Uterus (tissue), 4 donors: ENCODE results near the gene RNF123. TPM values are rescaled to one million over a fixed set of nuclear protein-coding genes. Genes with fewer than 3 reads are reported as not detected.

Experiments used
- DNase-seq, 2 donors: peaks; one replicate each; pipeline ENCODE4 v3.0.0-alpha.2; 2019 to 2020
- H3K27ac ChIP-seq, 2 donors: fragments of 200-600 bp; sonication (generic); 1 replicate in 1 of 2; 2 replicates in 1 of 2; pipeline ENCODE4 v1.5.1; 2016 to 2018
- H3K27me3 ChIP-seq, 2 donors: fragments of 200-600 bp; sonication (generic); one replicate each; pipeline ENCODE4 v1.5.1; 2018 to 2019; ENCODE audit warnings: control low read depth in 1 of 2
- H3K36me3 ChIP-seq, 2 donors: fragments of 200-600 bp; sonication (generic); one replicate each; pipeline ENCODE4 v1.5.1; 2019; ENCODE audit warnings: control low read depth in 1 of 2
- H3K4me1 ChIP-seq, 2 donors: fragments of 200-600 bp; sonication (generic); one replicate each; pipeline ENCODE4 v1.5.1; 2018 to 2019; ENCODE audit warnings: control low read depth in 1 of 2
- H3K4me3 ChIP-seq, 2 donors: fragments of 200-600 bp; sonication (generic); 1 replicate in 1 of 2; 2 replicates in 1 of 2; pipeline ENCODE4 v1.5.1; 2018 to 2019; ENCODE audit warnings: mild to moderate bottlenecking in 1 of 2
- H3K9me3 ChIP-seq, 2 donors: fragments of 200-600 bp; sonication (generic); one replicate each; pipeline ENCODE4 v1.5.1; 2019; ENCODE audit warnings: control low read depth in 1 of 2
- CTCF ChIP-seq, 4 experiments: fragments of 200-600 bp in 2 of 4; fragments of 450-650 bp in 2 of 4; sonication (generic) in 2 of 4; IDR thresholded peaks; one replicate each; pipeline ENCODE4 v1.5.1; 2016 to 2019; ENCODE audit warnings: antibody characterized with exemption in 4 of 4, mild to moderate bottlenecking in 2 of 4, moderate library complexity in 1 of 4
- POLR2A ChIP-seq, 2 donors: fragments of 450-650 bp; IDR thresholded peaks; one replicate each; pipeline ENCODE4 v1.6.1; 2016; ENCODE audit warnings: antibody characterized with exemption in 2 of 2, mild to moderate bottlenecking in 1 of 2, moderate library complexity in 1 of 2
- intact Hi-C: fragments of 100-400 bp; cut with DNase I; formaldehyde crosslinking; loops from one replicate; pipeline ENCODE4 v1.15.1; 2023; ENCODE audit warnings: low total_unique reads
- total RNA-seq, 4 donors: library from RNA; depleted of rRNA in 3 of 4; stranded (reverse); fragments of >200 nt in 3 of 4; gene quantifications; one replicate each; pipeline versions ENCODE4 v1.1.0 to v1.2.4, GENCODE V29; 2014 to 2023
- donor health status: DM: yes; HTN: yes; CAD: no.

RNF123 gene
- total RNA-seq, 4 donors from 2014 or later, result 10.9 to 47.3 (median 25.3) TPM

- Histone ChIP-seq H3K27ac (no peak overlapping the region), H3K4me3 (no peak overlapping the region), H3K36me3 (no peaks in the 10 kb centered on the region), H3K4me1 (peaks cover 0 to 6% of the 10 kb centered on the region in 2 donors), H3K27me3 (no peaks in the 10 kb centered on the region), H3K9me3 (no peaks in the 10 kb centered on the region)
- intact Hi-C loops, result no loop called here
- TF ChIP-seq POLR2A (IDR thresholded peaks at IDR 0.05) (no peak), CTCF (IDR thresholded peaks at IDR 0.05) (no peak)
- DNase-seq, result no peak
Observed at GRCh38 chr3:49754536-49754935, 65.2 kb downstream of the RNF123 start.

GRCh38 chr3:49756036-49756435, 66.7 kb downstream of the RNF123 start:
- Histone ChIP-seq H3K9me3 (no peaks in the 10 kb centered on the region), H3K4me1 (peaks cover 0 to 6% of the 10 kb centered on the region in 2 donors), H3K4me3 (no peak overlapping the region), H3K36me3 (no peaks in the 10 kb centered on the region), H3K27ac (no peak overlapping the region), H3K27me3 (no peaks in the 10 kb centered on the region)
- TF ChIP-seq CTCF (IDR thresholded peaks at IDR 0.05) (no peak), POLR2A (IDR thresholded peaks at IDR 0.05) (no peak)
- no peak for DNase-seq
- intact Hi-C loops, result no loop called here

- TF ChIP-seq CTCF (IDR thresholded peaks at IDR 0.05), result no peak
- TF ChIP-seq POLR2A (IDR thresholded peaks at IDR 0.05), result no peak
Observed at GRCh38 chr3:49757197-49757596, 67.8 kb downstream of the RNF123 start.

GRCh38 chr3:49759226-49759625, 69.9 kb downstream of the RNF123 start:
- Histone ChIP-seq H3K4me1 (peaks cover 0 to 6% of the 10 kb centered on the region in 2 donors), H3K36me3 (no peaks in the 10 kb centered on the region), H3K9me3 (no peaks in the 10 kb centered on the region), H3K27me3 (no peaks in the 10 kb centered on the region), H3K4me3 (no peak overlapping the region), H3K27ac (no peak overlapping the region)
- DNase-seq, result peak; percentile 24
- intact Hi-C loops, result no loop called here
- TF ChIP-seq POLR2A (IDR thresholded peaks at IDR 0.05), result no peak
- no peak for TF ChIP-seq CTCF (IDR thresholded peaks at IDR 0.05)

More at GRCh38 chr3:49757197-49757596, 67.8 kb downstream of the RNF123 start:
- intact Hi-C loops, result no loop called here
- no peak overlapping the region for H3K4me3 ChIP-seq
- H3K36me3 ChIP-seq, result no peaks in the 10 kb centered on the region
- no peak overlapping the region for H3K27ac ChIP-seq
- peaks cover 0 to 6% of the 10 kb centered on the region in 2 donors for H3K4me1 ChIP-seq
- H3K27me3 ChIP-seq, result no peaks in the 10 kb centered on the region
- no peak for DNase-seq
- H3K9me3 ChIP-seq, result no peaks in the 10 kb centered on the region

GRCh38 chr3:49761661-49762060, 72.3 kb downstream of the RNF123 start:
- H3K27ac ChIP-seq, result no peak overlapping the region
- H3K27me3 ChIP-seq, result no peaks in the 10 kb centered on the region
- H3K9me3 ChIP-seq, result no peaks in the 10 kb centered on the region
- intact Hi-C loops, result no loop called here
- H3K4me1 ChIP-seq, result no peaks in the 10 kb centered on the region
- no peak overlapping the region for H3K4me3 ChIP-seq
- no peak for DNase-seq
- H3K36me3 ChIP-seq, result no peaks in the 10 kb centered on the region
- no peak for TF ChIP-seq POLR2A (IDR thresholded peaks at IDR 0.05)

- Histone ChIP-seq H3K4me1 (no peaks in the 10 kb centered on the region), H3K36me3 (no peaks in the 10 kb centered on the region), H3K4me3 (no peak overlapping the region), H3K27ac (no peak overlapping the region), H3K9me3 (no peaks in the 10 kb centered on the region), H3K27me3 (no peaks in the 10 kb centered on the region)
- TF ChIP-seq CTCF (IDR thresholded peaks at IDR 0.05) (no peak), POLR2A (IDR thresholded peaks at IDR 0.05) (no peak)
- no peak for DNase-seq
- intact Hi-C loops, result no loop called here
Observed at GRCh38 chr3:49763981-49764380, 74.6 kb downstream of the RNF123 start.
